Uterus (tissue), 2 donors: ENCODE measurements around the gene C1QC.

Experiments
- CTCF ChIP-seq, 4 experiments: fragments of 200-600 bp in 2 of 4; fragments of 450-650 bp in 2 of 4; sonication (generic) in 2 of 4; IDR thresholded peaks; one replicate each; pipeline ENCODE4 v1.5.1; 2016 to 2019; ENCODE audit warnings: antibody characterized with exemption in 4 of 4, mild to moderate bottlenecking in 2 of 4, moderate library complexity in 1 of 4
- POLR2A ChIP-seq, 2 donors: fragments of 450-650 bp; IDR thresholded peaks; one replicate each; pipeline ENCODE4 v1.6.1; 2016; ENCODE audit warnings: antibody characterized with exemption in 2 of 2, mild to moderate bottlenecking in 1 of 2, moderate library complexity in 1 of 2

DNA sequence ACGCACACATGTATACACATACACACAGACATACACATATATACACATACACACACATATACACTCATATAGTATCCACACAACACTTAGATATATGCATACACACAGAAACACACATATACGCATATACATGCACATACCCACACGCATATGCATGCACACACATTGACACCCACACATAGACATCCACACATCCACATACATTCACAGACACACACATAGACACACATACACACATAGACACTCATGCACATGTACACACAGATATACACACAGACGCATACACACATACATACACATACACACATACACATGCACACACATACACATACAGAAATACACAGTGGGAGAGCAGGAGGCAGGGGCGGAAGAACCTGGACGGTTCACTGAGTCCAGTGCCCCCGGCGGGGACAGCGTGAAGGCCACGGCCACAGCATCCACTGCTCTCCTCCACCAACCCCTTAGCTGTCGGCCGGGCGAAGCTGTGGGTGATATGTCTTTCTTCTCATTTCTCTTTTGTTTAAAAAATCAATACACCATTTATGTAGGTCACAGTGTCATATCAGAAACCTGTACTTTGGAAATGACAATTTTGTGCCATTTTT is 6.8 kb downstream of the C1QC start:
- TF ChIP-seq POLR2A (IDR thresholded peaks at IDR 0.05) = no peak
- TF ChIP-seq CTCF (IDR thresholded peaks at IDR 0.05) = no peak
